Karpas-422 (cell line): ENCODE measurements around the gene GPR17. TPM values are rescaled to one million over a fixed set of nuclear protein-coding genes. Genes with fewer than 3 reads are reported as not detected.

Source experiments
- DNase-seq: peaks from one replicate; pipeline ENCODE4 v3.0.0-alpha.2; 2015
- H2AFZ ChIP-seq: fragments of 200-600 bp; sonication (generic); 2 replicates; pipeline ENCODE4 v1.6.1; 2014; ENCODE audit warnings: antibody characterized with exemption, low read length, mixed read lengths
- H3K27ac ChIP-seq: fragments of 200-600 bp; sonication (generic); 2 replicates; pipeline ENCODE4 v1.5.1; 2014; ENCODE audit warnings: mild to moderate bottlenecking, low read length, moderate library complexity
- H3K27me3 ChIP-seq: fragments of 200-600 bp; sonication (generic); 2 replicates; pipeline ENCODE4 v1.6.1; 2014; ENCODE audit warnings: low read length, mixed read lengths
- H3K36me3 ChIP-seq: fragments of 200-600 bp; sonication (generic); 2 replicates; pipeline ENCODE4 v1.6.1; 2014; ENCODE audit warnings: low read length, mixed read lengths; ENCODE audit not compliant: insufficient read depth
- H3K4me1 ChIP-seq: fragments of 200-600 bp; sonication (generic); 2 replicates; pipeline ENCODE4 v1.6.1; 2014; ENCODE audit warnings: mild to moderate bottlenecking, low read length, mixed read lengths
- H3K4me2 ChIP-seq: fragments of 200-600 bp; sonication (generic); 2 replicates; pipeline ENCODE4 v1.6.1; 2014; ENCODE audit warnings: low read length, low read depth, mild to moderate bottlenecking; ENCODE audit not compliant: poor library complexity, severe bottlenecking
- H3K4me3 ChIP-seq: fragments of 200-600 bp; sonication (generic); 2 replicates; pipeline ENCODE4 v1.5.1; 2014; ENCODE audit warnings: mild to moderate bottlenecking, antibody characterized with exemption, low read length, mixed read lengths
- H3K79me2 ChIP-seq: fragments of 200-600 bp; sonication (generic); 2 replicates; pipeline ENCODE4 v1.6.1; 2014; ENCODE audit warnings: mild to moderate bottlenecking, low read length, mixed read lengths
- H3K9ac ChIP-seq: fragments of 200-600 bp; sonication (generic); 2 replicates; pipeline ENCODE4 v1.6.0; 2014; ENCODE audit warnings: low read length
- H3K9me2 ChIP-seq: fragments of 200-600 bp; sonication (generic), shearing (Covaris generic); replicated peaks from 2 replicates; pipeline ENCODE4 v1.6.0; 2014; ENCODE audit warnings: mild to moderate bottlenecking, low read length, moderate library complexity; ENCODE audit not compliant: insufficient read depth
- H3K9me3 ChIP-seq: fragments of 300-700, 200-600 bp; sonication (generic); 2 replicates; pipeline ENCODE4 v1.6.1; 2014; ENCODE audit warnings: low read length, mixed read lengths
- H4K20me1 ChIP-seq: fragments of 200-600 bp; sonication (generic); 2 replicates; pipeline ENCODE4 v1.6.1; 2014; ENCODE audit warnings: mild to moderate bottlenecking, antibody characterized with exemption, low read length, low read depth; ENCODE audit not compliant: insufficient read depth
- total RNA-seq: library from RNA; depleted of rRNA; stranded (reverse); fragments of >200 nt; shearing (Covaris generic); gene quantifications from 2 replicates; pipeline ENCODE4 v1.2.3, GENCODE V29; 2014; ENCODE audit warnings: low replicate concordance

Gene GPR17
- total RNA-seq, 1 experiment from 2014 or later = not detected

GRCh38 chr2:127685410-127686080 lies 39.6 kb downstream of the GPR17 start:
- no peak overlapping the region for H3K27ac ChIP-seq
- H2AFZ ChIP-seq = no peak overlapping the region
- H3K9ac ChIP-seq = no peak overlapping the region; the same call in 1 of the 2 replicates
- H3K36me3 ChIP-seq = no peaks in the 10 kb centered on the region
- no peaks in the 10 kb centered on the region; the same call in 1 of the 2 replicates for H3K9me3 ChIP-seq
- H3K9me2 ChIP-seq = no peaks in the 10 kb centered on the region
- H3K4me2 ChIP-seq = no peak overlapping the region
- DNase-seq = no peak
- H3K4me3 ChIP-seq = no peak overlapping the region
- H3K79me2 ChIP-seq = no peaks in the 10 kb centered on the region
- no peaks in the 10 kb centered on the region for H3K27me3 ChIP-seq
- H4K20me1 ChIP-seq = no peaks in the 10 kb centered on the region
- H3K4me1 ChIP-seq = no peaks in the 10 kb centered on the region

- DNase-seq = no peak
- Histone ChIP-seq H3K27ac (no peak overlapping the region), H3K4me3 (no peak overlapping the region), H3K36me3 (no peaks in the 10 kb centered on the region), H3K9me2 (no peaks in the 10 kb centered on the region), H3K9ac (no peak overlapping the region), H3K4me1 (no peaks in the 10 kb centered on the region), H3K9me3 (no peaks in the 10 kb centered on the region; the same call in 1 of the 2 replicates), H4K20me1 (no peaks in the 10 kb centered on the region), H2AFZ (no peak overlapping the region), H3K4me2 (no peak overlapping the region), H3K27me3 (no peaks in the 10 kb centered on the region), H3K79me2 (no peaks in the 10 kb centered on the region)
Measured at GRCh38 chr2:127688405-127688804, 42.5 kb downstream of the GPR17 start.

- H3K9me2 ChIP-seq = no peaks in the 10 kb centered on the region
- no peak overlapping the region for H3K4me2 ChIP-seq
- no peak overlapping the region for H3K4me3 ChIP-seq
- H3K27me3 ChIP-seq = no peaks in the 10 kb centered on the region
- no peak overlapping the region for H3K27ac ChIP-seq
- no peaks in the 10 kb centered on the region for H3K36me3 ChIP-seq
- H3K79me2 ChIP-seq = no peaks in the 10 kb centered on the region
- H3K9me3 ChIP-seq = no peaks in the 10 kb centered on the region; the same call in 1 of the 2 replicates
- DNase-seq = no peak
- H3K4me1 ChIP-seq = no peaks in the 10 kb centered on the region
- H3K9ac ChIP-seq = no peak overlapping the region
- H2AFZ ChIP-seq = no peak overlapping the region
- H4K20me1 ChIP-seq = no peaks in the 10 kb centered on the region
Measured at GRCh38 chr2:127690696-127691095, 44.7 kb downstream of the GPR17 start.

- no peak overlapping the region for H3K27ac ChIP-seq
- H3K79me2 ChIP-seq = no peaks in the 10 kb centered on the region
- no peak overlapping the region for H3K9ac ChIP-seq
- H2AFZ ChIP-seq = no peak overlapping the region
- H3K36me3 ChIP-seq = no peaks in the 10 kb centered on the region
- no peak overlapping the region for H3K4me2 ChIP-seq
- no peaks in the 10 kb centered on the region for H3K9me2 ChIP-seq
- DNase-seq = no peak
- H4K20me1 ChIP-seq = no peaks in the 10 kb centered on the region
- H3K4me3 ChIP-seq = no peak overlapping the region
- no peaks in the 10 kb centered on the region; the same call in 1 of the 2 replicates for H3K9me3 ChIP-seq
- H3K4me1 ChIP-seq = no peaks in the 10 kb centered on the region
- H3K27me3 ChIP-seq = no peaks in the 10 kb centered on the region
Measured at GRCh38 chr2:127694986-127695385, 49.0 kb downstream of the GPR17 start.

- Histone ChIP-seq H3K4me2 (no peak overlapping the region), H3K27me3 (no peaks in the 10 kb centered on the region), H3K36me3 (no peaks in the 10 kb centered on the region), H3K79me2 (no peaks in the 10 kb centered on the region), H3K9ac (no peak overlapping the region), H3K9me2 (no peaks in the 10 kb centered on the region), H2AFZ (no peak overlapping the region), H3K4me1 (peaks cover 6% of the 10 kb centered on the region), H3K9me3 (no peaks in the 10 kb centered on the region; the same call in 1 of the 2 replicates), H3K4me3 (no peak overlapping the region), H3K27ac (no peak overlapping the region), H4K20me1 (no peaks in the 10 kb centered on the region)
- DNase-seq = no peak
Measured at GRCh38 chr2:127695491-127696472, 49.8 kb downstream of the GPR17 start.

- H4K20me1 ChIP-seq = no peaks in the 10 kb centered on the region
- H3K4me1 ChIP-seq = peaks cover 16% of the 10 kb centered on the region
- H3K27me3 ChIP-seq = no peaks in the 10 kb centered on the region
- no peak overlapping the region for H3K4me2 ChIP-seq
- H3K36me3 ChIP-seq = no peaks in the 10 kb centered on the region
- no peak for DNase-seq
- no peaks in the 10 kb centered on the region for H3K9me2 ChIP-seq
- H3K9me3 ChIP-seq = no peaks in the 10 kb centered on the region
- H2AFZ ChIP-seq = no peak overlapping the region
- no peak overlapping the region for H3K4me3 ChIP-seq
- H3K9ac ChIP-seq = no peak overlapping the region
- peaks cover 5% of the 10 kb centered on the region; the same call in 1 of the 2 replicates for H3K79me2 ChIP-seq
- H3K27ac ChIP-seq = no peak overlapping the region
Measured at GRCh38 chr2:127697482-127698180, 51.7 kb downstream of the GPR17 start.

- no peaks in the 10 kb centered on the region for H3K9me2 ChIP-seq
- H2AFZ ChIP-seq = no peak overlapping the region
- peaks cover 25% of the 10 kb centered on the region for H3K4me1 ChIP-seq
- H3K27me3 ChIP-seq = no peaks in the 10 kb centered on the region
- no peaks in the 10 kb centered on the region for H3K36me3 ChIP-seq
- H3K4me2 ChIP-seq = no peak overlapping the region
- H3K27ac ChIP-seq = no peak overlapping the region
- H4K20me1 ChIP-seq = no peaks in the 10 kb centered on the region
- peaks cover 13% of the 10 kb centered on the region for H3K79me2 ChIP-seq
- H3K4me3 ChIP-seq = no peak overlapping the region
- DNase-seq = no peak
- H3K9ac ChIP-seq = no peak overlapping the region
- no peaks in the 10 kb centered on the region for H3K9me3 ChIP-seq
Measured at GRCh38 chr2:127698553-127699355, 52.8 kb downstream of the GPR17 start.
